DOHH2 (cell line): ENCODE measurements around the gene LRRC30.

Experiments used
- EZH2phosphoT487 ChIP-seq: fragments of 200-600 bp; sonication (generic); IDR thresholded peaks from 2 replicates; pipeline ENCODE4 v1.6.1; 2017; ENCODE audit warnings: borderline replicate concordance, mild to moderate bottlenecking, antibody characterized with exemption, low read length, moderate library complexity, mixed read lengths
- TF ChIP-seq, protein P1 (sequence below): fragments of 200-600 bp; sonication (generic); IDR thresholded peaks from one replicate; pipeline ENCODE4 v1.5.1; 2014; ENCODE audit warnings: antibody characterized with exemption, mild to moderate bottlenecking, low read depth, low read length; ENCODE audit not compliant: poor library complexity, severe bottlenecking

DNA sequence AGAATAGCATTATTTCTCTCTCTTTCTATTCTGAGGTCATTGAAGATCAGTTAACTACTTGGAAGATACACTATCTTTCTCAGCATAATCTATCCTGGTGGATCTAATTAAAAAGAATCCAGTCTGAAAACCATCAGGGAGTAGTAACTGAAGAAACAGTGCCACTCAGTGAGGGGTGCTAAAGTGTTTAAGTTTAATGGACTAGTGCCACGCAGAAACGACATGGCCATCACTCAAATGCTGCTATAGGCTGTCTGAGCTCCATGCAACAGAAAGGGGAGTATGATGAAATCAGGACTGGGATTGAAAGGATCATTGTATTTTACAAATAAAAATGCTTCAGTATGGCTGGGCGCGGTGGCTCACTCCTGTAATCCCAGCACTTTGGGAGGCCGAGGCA, 23.3 kb downstream of the LRRC30 start:
- no peak for TF ChIP-seq EZH2phosphoT487
- TF ChIP-seq, protein P1, sequence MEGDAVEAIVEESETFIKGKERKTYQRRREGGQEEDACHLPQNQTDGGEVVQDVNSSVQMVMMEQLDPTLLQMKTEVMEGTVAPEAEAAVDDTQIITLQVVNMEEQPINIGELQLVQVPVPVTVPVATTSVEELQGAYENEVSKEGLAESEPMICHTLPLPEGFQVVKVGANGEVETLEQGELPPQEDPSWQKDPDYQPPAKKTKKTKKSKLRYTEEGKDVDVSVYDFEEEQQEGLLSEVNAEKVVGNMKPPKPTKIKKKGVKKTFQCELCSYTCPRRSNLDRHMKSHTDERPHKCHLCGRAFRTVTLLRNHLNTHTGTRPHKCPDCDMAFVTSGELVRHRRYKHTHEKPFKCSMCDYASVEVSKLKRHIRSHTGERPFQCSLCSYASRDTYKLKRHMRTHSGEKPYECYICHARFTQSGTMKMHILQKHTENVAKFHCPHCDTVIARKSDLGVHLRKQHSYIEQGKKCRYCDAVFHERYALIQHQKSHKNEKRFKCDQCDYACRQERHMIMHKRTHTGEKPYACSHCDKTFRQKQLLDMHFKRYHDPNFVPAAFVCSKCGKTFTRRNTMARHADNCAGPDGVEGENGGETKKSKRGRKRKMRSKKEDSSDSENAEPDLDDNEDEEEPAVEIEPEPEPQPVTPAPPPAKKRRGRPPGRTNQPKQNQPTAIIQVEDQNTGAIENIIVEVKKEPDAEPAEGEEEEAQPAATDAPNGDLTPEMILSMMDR, result no peak
